ENCODE measurements around the gene CBL. TPM values are rescaled to one million over a fixed set of nuclear protein-coding genes. Genes with fewer than 3 reads are reported as not detected.
A peak's percentile ranks its signal among the peaks of the same experiment; 100 is the strongest.

The CBL gene
- total RNA-seq, 4 donors from 2014 or later, result 12.9 to 26.6 (median 20.9) TPM

DNA sequence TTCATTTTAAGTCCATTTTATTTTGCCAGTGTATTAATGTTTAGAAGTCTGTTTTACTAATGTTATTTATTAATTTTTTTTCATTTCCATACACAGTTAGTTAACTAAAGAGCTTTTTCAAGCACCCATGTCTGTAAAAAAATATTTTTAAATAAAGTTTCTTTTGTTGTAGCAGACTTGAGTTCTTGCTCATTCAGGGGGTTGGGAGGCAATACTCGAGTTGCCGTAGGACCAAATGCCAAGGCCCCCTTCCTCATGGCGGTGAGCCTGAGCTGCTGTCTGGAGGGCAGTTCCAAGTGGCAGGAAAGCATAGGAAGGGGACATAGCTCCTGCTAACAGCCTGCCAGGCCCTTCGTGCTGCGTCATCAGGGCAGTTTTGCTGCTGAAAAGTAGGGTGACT lies 101.8 kb downstream of the CBL start:
- DNase-seq (ENCODE audit: low spot score) (no peak), ATAC-seq (ENCODE audit: low FRiP score) (no peak)
- TF ChIP-seq, protein P1, sequence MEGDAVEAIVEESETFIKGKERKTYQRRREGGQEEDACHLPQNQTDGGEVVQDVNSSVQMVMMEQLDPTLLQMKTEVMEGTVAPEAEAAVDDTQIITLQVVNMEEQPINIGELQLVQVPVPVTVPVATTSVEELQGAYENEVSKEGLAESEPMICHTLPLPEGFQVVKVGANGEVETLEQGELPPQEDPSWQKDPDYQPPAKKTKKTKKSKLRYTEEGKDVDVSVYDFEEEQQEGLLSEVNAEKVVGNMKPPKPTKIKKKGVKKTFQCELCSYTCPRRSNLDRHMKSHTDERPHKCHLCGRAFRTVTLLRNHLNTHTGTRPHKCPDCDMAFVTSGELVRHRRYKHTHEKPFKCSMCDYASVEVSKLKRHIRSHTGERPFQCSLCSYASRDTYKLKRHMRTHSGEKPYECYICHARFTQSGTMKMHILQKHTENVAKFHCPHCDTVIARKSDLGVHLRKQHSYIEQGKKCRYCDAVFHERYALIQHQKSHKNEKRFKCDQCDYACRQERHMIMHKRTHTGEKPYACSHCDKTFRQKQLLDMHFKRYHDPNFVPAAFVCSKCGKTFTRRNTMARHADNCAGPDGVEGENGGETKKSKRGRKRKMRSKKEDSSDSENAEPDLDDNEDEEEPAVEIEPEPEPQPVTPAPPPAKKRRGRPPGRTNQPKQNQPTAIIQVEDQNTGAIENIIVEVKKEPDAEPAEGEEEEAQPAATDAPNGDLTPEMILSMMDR (IDR thresholded peaks at IDR 0.05), result no peak

DNA sequence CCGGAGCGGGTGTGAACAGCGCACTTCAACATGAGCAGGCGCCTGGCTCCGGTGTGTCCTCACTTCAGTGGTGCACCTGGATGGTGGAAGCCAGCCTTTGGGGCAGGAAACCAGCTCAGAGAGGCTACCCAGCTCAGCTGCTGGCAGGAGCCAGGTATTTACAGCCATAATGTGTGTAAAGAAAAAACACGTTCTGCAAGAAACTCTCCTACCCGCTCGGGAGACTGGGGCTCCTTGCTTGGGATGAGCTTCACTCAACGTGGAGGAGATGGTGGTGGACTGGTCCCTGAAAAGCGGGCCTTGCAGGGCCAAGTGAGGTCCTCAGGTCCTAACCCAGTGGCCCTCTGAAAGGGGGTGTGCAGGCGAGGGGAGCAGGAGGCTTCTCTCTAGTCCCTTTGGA lies 103.3 kb downstream of the CBL start:
- TF ChIP-seq, protein P1 (IDR thresholded peaks at IDR 0.05), result no peak
- ATAC-seq (ENCODE audit: low FRiP score) (no peak), DNase-seq (ENCODE audit: low spot score) (no peak)

DNA sequence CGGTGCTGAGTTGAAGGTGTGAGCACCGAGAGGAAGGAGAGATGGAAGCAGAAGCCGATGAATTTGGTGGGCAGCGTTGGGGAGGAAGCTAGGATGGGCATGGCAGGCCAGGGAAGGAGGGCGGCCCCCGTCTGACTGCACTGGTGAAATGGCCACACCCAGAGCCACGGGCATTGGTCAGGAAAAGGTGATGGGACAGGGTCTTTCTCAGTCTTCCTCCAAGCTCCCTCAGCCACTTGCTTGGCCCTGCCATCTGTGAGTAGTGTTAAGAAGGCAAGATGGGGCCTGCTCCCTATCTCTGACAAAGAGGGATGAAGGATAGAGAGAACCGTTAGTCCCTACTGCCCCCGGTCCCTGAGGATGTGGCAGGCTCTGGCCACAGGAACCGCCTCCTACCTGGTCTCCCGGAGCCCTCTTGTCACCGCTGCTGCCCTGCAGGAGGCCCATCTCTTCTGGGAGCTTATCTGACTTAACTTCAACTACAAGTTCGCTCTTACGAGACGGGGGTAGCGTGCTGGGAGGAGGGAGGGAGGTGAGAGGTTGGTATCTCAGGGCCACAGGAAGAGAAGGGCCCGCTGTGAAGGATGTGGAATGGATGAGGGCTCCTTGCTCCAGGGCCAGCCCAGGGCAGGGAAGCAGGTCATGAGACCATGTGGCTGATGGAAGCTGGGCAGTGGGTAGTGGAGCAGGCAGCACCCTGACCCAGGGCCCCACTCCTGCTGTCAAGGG lies 104.0 kb downstream of the CBL start:
- no peak for DNase-seq (ENCODE audit: low spot score)
- TF ChIP-seq, protein P1 (IDR thresholded peaks at IDR 0.05), result no peak
- ATAC-seq (ENCODE audit: low FRiP score), result no peak

DNA sequence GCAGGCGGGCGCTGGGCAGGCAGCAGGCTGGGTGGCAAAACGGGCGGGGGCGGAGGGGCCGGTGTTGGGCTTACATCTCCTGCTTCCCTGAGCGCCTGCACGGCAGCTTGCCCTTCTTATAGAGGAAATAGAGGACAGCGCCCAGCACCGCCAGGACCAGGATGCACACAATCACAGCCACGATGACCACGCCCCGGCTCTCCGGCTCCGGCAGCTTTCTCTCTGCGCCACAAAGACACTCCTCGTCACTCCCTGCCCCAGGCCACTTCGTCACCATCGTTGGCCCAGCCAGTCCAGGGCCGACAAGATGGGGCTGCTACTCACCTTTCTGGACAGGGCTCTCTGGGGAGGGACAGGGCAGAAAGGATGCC lies 104.5 kb downstream of the CBL start:
- DNase-seq (ENCODE audit: low spot score) (no peak), ATAC-seq (ENCODE audit: low FRiP score) (no peak)
- TF ChIP-seq, protein P1 (IDR thresholded peaks at IDR 0.05), result no peak

DNA sequence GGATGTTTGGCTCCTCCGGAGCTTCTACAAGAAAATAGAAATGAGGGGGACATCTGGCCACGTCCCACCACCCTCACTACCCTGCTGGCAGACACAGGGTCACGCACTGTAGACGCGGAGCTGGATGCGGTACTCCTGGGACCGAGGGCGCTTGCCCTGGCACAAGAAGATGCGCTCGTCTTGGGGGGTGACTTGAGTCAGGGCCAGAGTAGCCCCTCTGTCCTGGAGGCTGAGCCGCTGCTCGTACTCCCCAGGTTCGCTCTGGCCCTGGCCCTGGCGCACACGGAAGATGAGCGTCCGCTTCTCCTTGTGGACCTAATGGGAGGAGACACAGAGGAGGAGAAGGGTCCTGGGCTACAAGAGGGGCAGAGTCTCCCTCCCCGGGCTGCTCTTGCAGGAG lies 108.6 kb downstream of the CBL start:
- ATAC-seq (ENCODE audit: low FRiP score) (no peak), DNase-seq (ENCODE audit: low spot score) (no peak)
- TF ChIP-seq, protein P1 (IDR thresholded peaks at IDR 0.05), result no peak

DNA sequence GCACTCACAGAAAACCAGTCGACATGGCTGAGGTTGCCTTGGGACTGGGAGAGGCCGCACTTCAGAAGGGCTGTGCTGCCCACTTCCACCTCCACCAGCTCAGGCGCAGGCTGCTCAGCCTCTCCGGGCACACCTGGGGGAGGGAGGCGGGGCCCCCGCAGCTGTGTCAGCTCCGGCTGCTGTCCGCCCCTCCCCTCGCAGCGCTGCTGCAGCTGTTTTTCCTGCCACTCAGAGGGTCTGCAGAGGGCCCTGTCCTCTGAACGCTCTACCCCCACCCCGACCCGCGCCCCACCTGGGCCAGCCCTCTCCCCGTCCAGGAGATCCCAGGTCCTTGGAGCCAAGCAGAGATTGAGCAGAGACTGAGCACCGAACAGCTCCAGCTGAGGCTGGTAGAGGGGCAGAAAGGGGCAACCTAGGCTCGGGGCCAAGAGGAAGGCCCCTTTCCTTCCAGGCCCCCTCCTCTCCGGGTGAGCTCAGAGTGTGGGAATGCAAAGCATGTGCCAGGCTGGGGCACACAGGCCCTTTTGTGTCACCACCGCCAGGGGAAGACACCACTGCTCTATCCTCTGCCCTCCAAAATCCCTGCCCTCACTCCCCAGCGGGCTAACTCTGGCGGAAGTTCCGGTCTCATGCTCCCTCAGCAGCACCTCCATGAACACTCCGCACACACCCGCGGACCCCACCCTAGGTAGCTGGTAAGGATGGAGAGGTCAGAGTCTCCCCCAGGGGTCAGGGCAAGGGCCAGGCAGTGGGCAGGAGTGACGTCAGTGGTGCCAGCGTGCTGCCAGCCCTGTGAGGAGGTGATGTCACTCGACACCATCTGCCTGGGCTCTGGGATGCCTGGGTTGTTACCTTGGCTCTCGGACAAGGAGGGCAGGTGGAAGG lies 109.2 kb downstream of the CBL start:
- TF ChIP-seq, protein P1 (IDR thresholded peaks at IDR 0.05), result no peak
- DNase-seq (ENCODE audit: low spot score) (no peak), ATAC-seq (ENCODE audit: low FRiP score) (peak; percentile 21)

Measured in omental fat pad (tissue), 4 donors.